K562 (cell line): Measurements from ENCODE around the gene ECSCR.

Experiments
- CHD2 ChIP-seq: IDR thresholded peaks from 2 replicates; pipeline ENCODE4 v1.6.1; 2011; ENCODE audit warnings: low read depth, low read length
- CTBP1 ChIP-seq: fragments of 450-650 bp; IDR thresholded peaks from 2 replicates; pipeline ENCODE4 v1.6.1; 2016; ENCODE audit warnings: borderline replicate concordance
- ELF4 ChIP-seq: fragments of 450-650 bp; formaldehyde crosslinking; IDR thresholded peaks from 2 replicates; pipeline ENCODE4 v1.4.0; 2022; ENCODE audit warnings: missing genetic modification characterization
- RBM17 ChIP-seq: fragments of 200-400 bp; formaldehyde crosslinking; IDR thresholded peaks from 2 replicates; pipeline ENCODE4 v1.6.1; 2017; ENCODE audit warnings: low read depth, mild to moderate bottlenecking, low read length, borderline replicate concordance
- SMAD4 ChIP-seq: fragments of 250-450 bp; sonication (Bioruptor Pico); conservative IDR thresholded peaks from 2 replicates; pipeline ENCODE4 v1.8.0; 2021; ENCODE audit warnings: inconsistent platforms, mild to moderate bottlenecking, moderate library complexity
- SPI1 ChIP-seq: IDR thresholded peaks from 2 replicates; pipeline ENCODE4 v1.6.1; 2011; ENCODE audit warnings: low read depth, low read length, control low read depth, borderline replicate concordance
- ZNF354B ChIP-seq: fragments of 250-450 bp; sonication (Bioruptor Pico); IDR thresholded peaks from 2 replicates; pipeline ENCODE4 v1.4.0; 2020
- ZNF778 ChIP-seq: fragments of 450-650 bp; formaldehyde crosslinking; IDR thresholded peaks from 2 replicates; pipeline ENCODE4 v1.4.0; 2020; ENCODE audit warnings: mild to moderate bottlenecking, moderate library complexity
- TF ChIP-seq, protein P1 (sequence below): fragments of 200-800 bp; sonication (Bioruptor generic); IDR thresholded peaks from 2 replicates; pipeline ENCODE4 v1.6.1; 2016; ENCODE audit warnings: missing genetic modification characterization, missing compliant biosample characterization

DNA sequence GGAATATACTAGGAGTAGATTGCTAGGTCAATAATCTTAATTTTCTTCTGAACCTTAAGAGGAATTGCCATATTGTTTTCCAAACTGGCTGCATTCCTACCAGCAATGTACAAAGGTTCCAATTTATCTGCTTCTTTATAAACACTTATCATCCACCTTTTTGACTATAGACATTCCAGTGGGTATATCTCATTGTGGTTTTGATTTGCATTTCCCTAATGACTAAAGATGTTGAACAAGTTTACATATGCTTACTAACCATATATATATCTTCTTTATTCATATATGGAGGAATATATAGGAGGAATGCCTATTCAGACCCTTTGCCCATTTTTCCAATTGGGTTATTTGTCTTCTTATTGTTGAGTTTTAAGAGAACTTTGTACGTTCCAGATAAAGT, 30.8 kb downstream of the ECSCR start:
- TF ChIP-seq ZNF354B (CRISPR knock-in tag) (no peak), ELF4 (CRISPR knock-in tag) (no peak), SPI1 (no peak), ZNF778 (CRISPR knock-in tag) (no peak), SMAD4 (CRISPR knock-in tag) (no peak), CTBP1 (no peak), CHD2 (no peak), RBM17 (no peak)
- TF ChIP-seq, protein P1, sequence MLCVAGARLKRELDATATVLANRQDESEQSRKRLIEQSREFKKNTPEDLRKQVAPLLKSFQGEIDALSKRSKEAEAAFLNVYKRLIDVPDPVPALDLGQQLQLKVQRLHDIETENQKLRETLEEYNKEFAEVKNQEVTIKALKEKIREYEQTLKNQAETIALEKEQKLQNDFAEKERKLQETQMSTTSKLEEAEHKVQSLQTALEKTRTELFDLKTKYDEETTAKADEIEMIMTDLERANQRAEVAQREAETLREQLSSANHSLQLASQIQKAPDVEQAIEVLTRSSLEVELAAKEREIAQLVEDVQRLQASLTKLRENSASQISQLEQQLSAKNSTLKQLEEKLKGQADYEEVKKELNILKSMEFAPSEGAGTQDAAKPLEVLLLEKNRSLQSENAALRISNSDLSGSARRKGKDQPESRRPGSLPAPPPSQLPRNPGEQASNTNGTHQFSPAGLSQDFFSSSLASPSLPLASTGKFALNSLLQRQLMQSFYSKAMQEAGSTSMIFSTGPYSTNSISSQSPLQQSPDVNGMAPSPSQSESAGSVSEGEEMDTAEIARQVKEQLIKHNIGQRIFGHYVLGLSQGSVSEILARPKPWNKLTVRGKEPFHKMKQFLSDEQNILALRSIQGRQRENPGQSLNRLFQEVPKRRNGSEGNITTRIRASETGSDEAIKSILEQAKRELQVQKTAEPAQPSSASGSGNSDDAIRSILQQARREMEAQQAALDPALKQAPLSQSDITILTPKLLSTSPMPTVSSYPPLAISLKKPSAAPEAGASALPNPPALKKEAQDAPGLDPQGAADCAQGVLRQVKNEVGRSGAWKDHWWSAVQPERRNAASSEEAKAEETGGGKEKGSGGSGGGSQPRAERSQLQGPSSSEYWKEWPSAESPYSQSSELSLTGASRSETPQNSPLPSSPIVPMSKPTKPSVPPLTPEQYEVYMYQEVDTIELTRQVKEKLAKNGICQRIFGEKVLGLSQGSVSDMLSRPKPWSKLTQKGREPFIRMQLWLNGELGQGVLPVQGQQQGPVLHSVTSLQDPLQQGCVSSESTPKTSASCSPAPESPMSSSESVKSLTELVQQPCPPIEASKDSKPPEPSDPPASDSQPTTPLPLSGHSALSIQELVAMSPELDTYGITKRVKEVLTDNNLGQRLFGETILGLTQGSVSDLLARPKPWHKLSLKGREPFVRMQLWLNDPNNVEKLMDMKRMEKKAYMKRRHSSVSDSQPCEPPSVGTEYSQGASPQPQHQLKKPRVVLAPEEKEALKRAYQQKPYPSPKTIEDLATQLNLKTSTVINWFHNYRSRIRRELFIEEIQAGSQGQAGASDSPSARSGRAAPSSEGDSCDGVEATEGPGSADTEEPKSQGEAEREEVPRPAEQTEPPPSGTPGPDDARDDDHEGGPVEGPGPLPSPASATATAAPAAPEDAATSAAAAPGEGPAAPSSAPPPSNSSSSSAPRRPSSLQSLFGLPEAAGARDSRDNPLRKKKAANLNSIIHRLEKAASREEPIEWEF, result no peak
